PFSK-1 (cell line): Measurements from ENCODE around the gene NSMCE1.

Source experiments
- POLR2AphosphoS5 ChIP-seq: IDR thresholded peaks from 2 replicates; pipeline ENCODE4 v1.6.1; 2012; ENCODE audit warnings: low read depth, mild to moderate bottlenecking, control low read depth, low read length, moderate library complexity
- SIN3A ChIP-seq: IDR thresholded peaks from 2 replicates; pipeline ENCODE4 v1.6.1; 2012; ENCODE audit warnings: mild to moderate bottlenecking, low read length, moderate library complexity, borderline replicate concordance; ENCODE audit not compliant: insufficient read depth

- TF ChIP-seq POLR2AphosphoS5 (no peak), SIN3A (no peak)
Measured at GRCh38 chr16:27281243-27281642, 12.7 kb upstream of the NSMCE1 start.
